HepG2 (cell line): Measurements from ENCODE around the gene GALNT15. TPM values are rescaled to one million over a fixed set of nuclear protein-coding genes. Genes with fewer than 3 reads are reported as not detected.

Experiments
- ATAC-seq: fragments of 200-7000 bp; cut with Tn5 transposase; 3 replicates; pipeline ENCODE4 v1.9.1; 2020; ENCODE audit warnings: mild to moderate bottlenecking, moderate library complexity
- BruUV-seq: library from RNA; stranded (reverse); fragments of 400-500 nt; replicated peaks from 2 replicates; lab custom pipeline; 2021; lab: Mats Ljungman, UMichigan
- CTCF ChIA-PET: fragments of 300-600 bp; formaldehyde crosslinking; extraction: SDS; loops from one replicate; lab custom pipeline; 2021; ENCODE audit warnings: low total read pairs, inconsistent platforms, low intra/inter-chr PET ratio; lab: Yijun Ruan, JAX
- POLR2A ChIA-PET: fragments of 350-600 bp; sonication (Branson Sonifier 250); formaldehyde crosslinking; loops from one replicate; lab custom pipeline; 2020; ENCODE audit warnings: antibody characterized with exemption, inconsistent platforms; lab: Yijun Ruan, JAX
- DNase-seq: peaks from one replicate; pipeline ENCODE4 v3.0.0-alpha.2; 2015; ENCODE audit warnings: low spot score
- FAIRE-seq: peaks from 3 replicates; lab custom pipeline; 2011; peaks lifted over from hg19 to GRCh38; lab: Jason Lieb, UNC
- H2AFZ ChIP-seq: one replicate; pipeline ENCODE4 v1.6.1; 2011; ENCODE audit warnings: low read length, inconsistent platforms
- H3K27ac ChIP-seq: fragments of 300-600 bp; 3 replicates; pipeline ENCODE4 v1.8.0; 2011; ENCODE audit warnings: mixed run types, mild to moderate bottlenecking, mixed read lengths, low read length, inconsistent platforms; ENCODE audit not compliant: insufficient read depth; ENCODE audit errors: extremely low read length
- H3K27me3 ChIP-seq, 2 experiments: fragments of 200-600 bp in 1 of 2; 2 replicates in 1 of 2; 3 replicates in 1 of 2; pipeline versions ENCODE4 v1.6.0 to v1.8.0; 2011; ENCODE audit warnings: low read length in 2 of 2, mild to moderate bottlenecking in 2 of 2, moderate library complexity in 2 of 2, inconsistent platforms in 1 of 2; ENCODE audit not compliant: insufficient read depth in 2 of 2, control insufficient read depth in 1 of 2
- H3K36me3 ChIP-seq, 2 experiments: fragments of 200-600 bp in 1 of 2; replicated peaks in 1 of 2; 2 replicates in 1 of 2; 3 replicates in 1 of 2; pipeline versions ENCODE4 v1.5.1 to v1.8.0; 2011; ENCODE audit warnings: low read length in 2 of 2, inconsistent platforms in 1 of 2; ENCODE audit not compliant: insufficient read depth in 2 of 2, control insufficient read depth in 1 of 2
- H3K4me1 ChIP-seq: 2 replicates; pipeline ENCODE4 v1.5.1; 2012; ENCODE audit warnings: low read length, inconsistent platforms; ENCODE audit not compliant: insufficient read depth
- H3K4me2 ChIP-seq: 2 replicates; pipeline ENCODE4 v1.6.0; 2011; ENCODE audit warnings: low read depth, low read length, inconsistent platforms
- H3K4me3 ChIP-seq, 3 experiments: fragments of 200-600 bp in 1 of 3; sonication (generic), shearing (Covaris generic) in 1 of 3; replicated peaks in 1 of 3; 2 replicates each; pipeline ENCODE4 v1.5.1; 2011 to 2016; ENCODE audit warnings: low read length in 3 of 3, inconsistent platforms in 2 of 3, low read depth in 2 of 3, mild to moderate bottlenecking in 2 of 3, control low read depth in 1 of 3, mixed read lengths in 1 of 3; ENCODE audit not compliant: insufficient read depth in 1 of 3
- H3K79me2 ChIP-seq: one replicate; pipeline ENCODE4 v1.6.1; 2011; ENCODE audit warnings: low read length, inconsistent platforms; ENCODE audit not compliant: insufficient read depth
- H3K9ac ChIP-seq: 2 replicates; pipeline ENCODE4 v1.6.0; 2011; ENCODE audit warnings: mild to moderate bottlenecking, low read depth, low read length, inconsistent platforms; ENCODE audit not compliant: insufficient read depth
- H3K9me3 ChIP-seq: 2 replicates; pipeline ENCODE4 v1.5.1; 2012; ENCODE audit warnings: mild to moderate bottlenecking, low read length
- H4K20me1 ChIP-seq: 2 replicates; pipeline ENCODE4 v1.6.0; 2011; ENCODE audit warnings: inconsistent platforms, mild to moderate bottlenecking, low read length, moderate library complexity; ENCODE audit not compliant: insufficient read depth
- AHDC1 ChIP-seq: sonication (generic); formaldehyde crosslinking; IDR thresholded peaks from 2 replicates; pipeline ENCODE4 v1.5.1; 2020; ENCODE audit warnings: mild to moderate bottlenecking, missing genetic modification reagents, borderline replicate concordance
- ATF4 ChIP-seq, 2 experiments: fragments of 450-650 bp in 1 of 2; sonication (generic) in 1 of 2; formaldehyde crosslinking; IDR thresholded peaks; 2 replicates each; pipeline versions ENCODE4 v1.5.0 to v1.8.0; 2020 to 2022; ENCODE audit warnings: mild to moderate bottlenecking in 1 of 2, missing genetic modification reagents in 1 of 2
- ATF6 ChIP-seq: sonication (generic); formaldehyde crosslinking; conservative IDR thresholded peaks from 2 replicates; pipeline ENCODE4 v1.4.0; 2020; ENCODE audit warnings: missing genetic modification reagents
- KLF11 ChIP-seq: IDR thresholded peaks from 2 replicates; pipeline ENCODE4 v1.6.1; 2016; ENCODE audit warnings: missing compliant biosample characterization
- MEIS1 ChIP-seq: sonication (generic); formaldehyde crosslinking; IDR thresholded peaks from 2 replicates; pipeline ENCODE4 v1.9.0; 2021; ENCODE audit warnings: mild to moderate bottlenecking, missing genetic modification reagents, moderate library complexity, borderline replicate concordance
- MIXL1 ChIP-seq: IDR thresholded peaks from 2 replicates; pipeline ENCODE4 v1.6.1; 2016
- MTERF4 ChIP-seq: sonication (generic); formaldehyde crosslinking; IDR thresholded peaks from 2 replicates; pipeline ENCODE4 v1.8.0; 2023; ENCODE audit warnings: mild to moderate bottlenecking, missing genetic modification reagents
- SNAPC2 ChIP-seq: sonication (generic); formaldehyde crosslinking; IDR thresholded peaks from 2 replicates; pipeline ENCODE4 v1.8.1; 2022; ENCODE audit warnings: mild to moderate bottlenecking, missing genetic modification reagents
- ZNF563 ChIP-seq: sonication (generic); formaldehyde crosslinking; IDR thresholded peaks from 2 replicates; pipeline ENCODE4 v1.8.0; 2022; ENCODE audit warnings: mild to moderate bottlenecking, moderate library complexity, missing genetic modification reagents
- ZNF567 ChIP-seq: sonication (generic); formaldehyde crosslinking; IDR thresholded peaks from 2 replicates; pipeline ENCODE4 v1.8.1; 2023; ENCODE audit warnings: mild to moderate bottlenecking, missing genetic modification reagents, borderline replicate concordance
- ZNF569 ChIP-seq: sonication (generic); formaldehyde crosslinking; IDR thresholded peaks from 2 replicates; pipeline ENCODE4 v1.5.0; 2020; ENCODE audit warnings: mild to moderate bottlenecking, missing genetic modification reagents, moderate library complexity, borderline replicate concordance
- ZNF589 ChIP-seq: sonication (generic); formaldehyde crosslinking; conservative IDR thresholded peaks from 2 replicates; pipeline ENCODE4 v1.8.0; 2022; ENCODE audit warnings: mild to moderate bottlenecking, moderate library complexity, missing genetic modification reagents
- WGBS: methylation state at CpG from one replicate; pipeline ENCODE4 v1.1.6; 2017; ENCODE audit warnings: low lambda C conversion rate; 5-methylcytosine and 5-hydroxymethylcytosine counted together
- in situ Hi-C: cut with HindIII; loops from 2 replicates; pipeline ENCODE4 v1.10.0; 2017; ENCODE audit warnings: low pct_unique_long_range_greater_than_20kb; ENCODE audit not compliant: extremely low pct_ligation_motif_present
- intact Hi-C: fragments of 100-400 bp; cut with micrococcal nuclease; formaldehyde crosslinking; loops from one replicate; pipeline ENCODE4 v1.10.0; 2022; ENCODE audit not compliant: unreplicated experiment
- polyA plus RNA-seq, 8 experiments: library from polyadenylated mRNA; depleted of rRNA in 3 of 8; stranded (reverse) in 7 of 8; unstranded in 1 of 8; fragments of >200 nt; fragmentation: Illumina TruSeq in 4 of 8; extraction: Trizol in 4 of 8; gene quantifications; 2 replicates each; pipeline versions ENCODE4 v1.2.1 to v1.2.3, GENCODE V29; 2011 to 2016; ENCODE audit warnings: low read depth in 4 of 8, missing spikeins in 1 of 8, mixed read lengths in 1 of 8; ENCODE audit not compliant: insufficient read depth in 1 of 8
- total RNA-seq, 5 experiments: library from RNA; depleted of rRNA; stranded (reverse); fragments of >200 nt; fragmentation: Illumina TruSeq; extraction: Trizol; gene quantifications; 2 replicates each; pipeline ENCODE4 v1.2.3, GENCODE V29; 2016; ENCODE audit warnings: low read depth in 1 of 5

Gene GALNT15
- total and polyA plus RNA-seq, 2 of the 13 experiments (the other 11 are each of a cell fraction or from before 2014, with no cell fraction given): 0.02 to 0.04 TPM

- peak overlapping the region; percentile 53 to 72 (median 55) for H3K4me3 ChIP-seq
- no TSS peak for BruUV-seq
- FAIRE-seq: peak; percentile 88
- TF ChIP-seq ZNF563 (CRISPR knock-in tag) (no peak), SNAPC2 (peak; percentile 49; the same call in 1 of the 2 replicates), ATF4 (CRISPR knock-in tag; IDR thresholded peaks at IDR 0.05) (no peak), MIXL1 (CRISPR knock-in tag) (peak; percentile 93), AHDC1 (no peak), ATF6 (CRISPR knock-in tag) (no peak), MTERF4 (no peak), ZNF589 (no peak), ZNF569 (no peak), KLF11 (CRISPR knock-in tag) (0 out of 2 replicates have a peak, but pooled peaks have one; percentile 35), MEIS1 (CRISPR knock-in tag) (no peak), ZNF567 (CRISPR knock-in tag) (0 out of 2 replicates have a peak, but pooled peaks have one; percentile 27)
Measured at GRCh38 chr3:16247282-16248061, 73.0 kb downstream of the GALNT15 start.

More at GRCh38 chr3:16247282-16248061, 73.0 kb downstream of the GALNT15 start:
- peak; percentile 82 for ATAC-seq
- intact Hi-C loops (loop anchor here (1.0 to 10.0 kb wide), 5 partner anchors 69 to 643 kb away; partner anchors contain the start of genes BTD and HACL1), in situ Hi-C loops (loop anchor here (5.0 to 25.0 kb wide), 2 partner anchors 200 to 610 kb away; no protein-coding TSS in a partner anchor)
- Histone ChIP-seq H3K27ac (no peak overlapping the region), H3K4me2 (peak overlapping the region; percentile 98), H2AFZ (peak overlapping the region; percentile 81), H3K36me3 (no peaks in the 10 kb centered on the region), H3K79me2 (no peaks in the 10 kb centered on the region), H3K4me1 (peaks cover 35% of the 10 kb centered on the region), H3K27me3 (peaks cover 1 to 5% of the 10 kb centered on the region in 2 experiments; a peak in 2 of 5 replicates), H3K9ac (peak overlapping the region; percentile 65), H3K9me3 (no peaks in the 10 kb centered on the region), H4K20me1 (no peaks in the 10 kb centered on the region)
- WGBS: 5% methylated on average over 14 of the region's 17 CpGs
- CTCF ChIA-PET: interaction anchor here (0.8 to 1.7 kb wide), 5 partner anchors 13 to 617 kb away, joined by 3 to 17 read pairs (median 5); partner anchors contain the start of genes DPH3 and OXNAD1
- POLR2A ChIA-PET: interaction anchor here (0.8 to 2.3 kb wide), 4 partner anchors 11 to 188 kb away, joined by 3 to 22 read pairs (median 5); partner anchors contain the start of genes DPH3 and OXNAD1
- DNase-seq: peak; percentile 77
